ENCODE results near the gene PDE4D. TPM values are rescaled to one million over a fixed set of nuclear protein-coding genes. Genes with fewer than 3 reads are reported as not detected.

PDE4D gene
- total and polyA plus RNA-seq, 8 donors: 1.5 to 7.1 (median 3.1) TPM

GRCh38 chr5:59299006-59299405 lies 594.5 kb downstream of the PDE4D start:
- peaks cover 0 to 8% (median 0%) of the 10 kb centered on the region in 3 donors for H3K4me1 ChIP-seq
- FAIRE-seq: no peak
- intact Hi-C loops (cut with DNase I): no loop called here
- no peaks in the 10 kb centered on the region for H3K9me3 ChIP-seq
- no peak overlapping the region for H3K27ac ChIP-seq
- TF ChIP-seq, protein P1, sequence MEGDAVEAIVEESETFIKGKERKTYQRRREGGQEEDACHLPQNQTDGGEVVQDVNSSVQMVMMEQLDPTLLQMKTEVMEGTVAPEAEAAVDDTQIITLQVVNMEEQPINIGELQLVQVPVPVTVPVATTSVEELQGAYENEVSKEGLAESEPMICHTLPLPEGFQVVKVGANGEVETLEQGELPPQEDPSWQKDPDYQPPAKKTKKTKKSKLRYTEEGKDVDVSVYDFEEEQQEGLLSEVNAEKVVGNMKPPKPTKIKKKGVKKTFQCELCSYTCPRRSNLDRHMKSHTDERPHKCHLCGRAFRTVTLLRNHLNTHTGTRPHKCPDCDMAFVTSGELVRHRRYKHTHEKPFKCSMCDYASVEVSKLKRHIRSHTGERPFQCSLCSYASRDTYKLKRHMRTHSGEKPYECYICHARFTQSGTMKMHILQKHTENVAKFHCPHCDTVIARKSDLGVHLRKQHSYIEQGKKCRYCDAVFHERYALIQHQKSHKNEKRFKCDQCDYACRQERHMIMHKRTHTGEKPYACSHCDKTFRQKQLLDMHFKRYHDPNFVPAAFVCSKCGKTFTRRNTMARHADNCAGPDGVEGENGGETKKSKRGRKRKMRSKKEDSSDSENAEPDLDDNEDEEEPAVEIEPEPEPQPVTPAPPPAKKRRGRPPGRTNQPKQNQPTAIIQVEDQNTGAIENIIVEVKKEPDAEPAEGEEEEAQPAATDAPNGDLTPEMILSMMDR (IDR thresholded peaks at IDR 0.05): no peak
- WGBS, 2 donors: 81 to 85% methylated on average over 3 of the region's 3 CpGs
- no peaks in the 10 kb centered on the region for H3K27me3 ChIP-seq
- no peak overlapping the region for H3K4me3 ChIP-seq
- no peaks in the 10 kb centered on the region for H3K36me3 ChIP-seq
- no peak for DNase-seq
- ATAC-seq: no peak

DNA sequence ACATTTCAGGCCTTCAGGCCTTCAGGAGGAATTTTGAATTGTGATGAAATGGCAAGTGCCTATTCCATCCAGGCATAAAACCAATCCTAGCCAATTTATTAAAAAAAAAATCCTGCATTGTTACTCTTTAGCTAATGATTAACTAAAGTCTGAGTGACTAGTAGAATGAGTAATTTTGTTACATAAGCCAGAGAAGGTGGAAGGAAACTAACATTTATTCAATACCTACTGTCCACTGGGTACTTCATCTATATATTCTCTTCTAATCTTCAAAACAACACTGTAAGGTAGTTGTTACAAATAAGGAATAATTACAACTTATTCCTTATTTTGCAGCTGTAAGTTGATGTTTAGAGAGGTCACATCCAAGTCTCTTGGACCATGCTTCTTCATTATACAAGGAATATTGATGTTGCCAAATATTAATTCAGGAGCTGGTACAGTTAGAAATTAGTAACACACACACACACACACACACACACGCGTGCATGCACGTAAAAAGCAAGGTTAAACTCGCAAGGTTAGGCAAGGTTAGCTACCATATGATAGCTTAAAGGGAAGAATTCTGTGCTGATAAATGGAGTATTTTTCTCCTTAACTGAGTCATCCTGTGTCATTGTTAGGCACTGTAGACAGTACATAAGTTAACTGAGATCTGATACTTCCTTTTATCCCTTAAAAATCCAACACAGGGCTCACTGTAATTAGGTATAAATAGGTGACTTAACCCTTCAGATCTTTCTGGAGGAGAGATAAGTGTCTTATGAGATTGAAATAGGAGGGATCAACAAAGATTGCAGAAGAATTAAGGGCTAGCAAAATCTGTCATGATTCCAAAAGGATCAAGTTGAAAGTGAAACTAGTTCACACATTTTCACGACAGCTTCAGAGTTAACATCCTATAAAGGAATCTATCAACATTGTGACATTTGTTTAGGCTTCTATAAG lies 596.9 kb downstream of the PDE4D start:
- peak; percentile 89 to 93 (median 90) for ATAC-seq
- Histone ChIP-seq H3K9me3 (no peaks in the 10 kb centered on the region), H3K36me3 (no peaks in the 10 kb centered on the region), H3K27ac (peak overlapping the region in 3 of 4 donors; percentile 53 to 72 (median 68)), H3K27me3 (no peaks in the 10 kb centered on the region), H3K4me3 (peak overlapping the region in 1 of 4 donors; percentile 28), H3K4me1 (peaks cover 0 to 8% (median 0%) of the 10 kb centered on the region in 3 donors)
- TF ChIP-seq, protein P1 (IDR thresholded peaks at IDR 0.05): no peak
- 3 to 16% methylated on average over 5 of the region's 5 CpGs for WGBS, 2 donors
- FAIRE-seq: peak; percentile 87
- no peak for DNase-seq
- intact Hi-C loops (cut with DNase I): no loop called here

- Histone ChIP-seq H3K9me3 (no peaks in the 10 kb centered on the region), H3K27me3 (no peaks in the 10 kb centered on the region), H3K4me1 (peaks cover 0 to 8% (median 0%) of the 10 kb centered on the region in 3 donors), H3K4me3 (no peak overlapping the region), H3K27ac (no peak overlapping the region), H3K36me3 (no peaks in the 10 kb centered on the region)
- 79 to 82% methylated on average over 4 of the region's 4 CpGs for WGBS, 2 donors
- DNase-seq: no peak
- ATAC-seq: no peak
- intact Hi-C loops (cut with DNase I): no loop called here
- no peak for FAIRE-seq
- TF ChIP-seq, protein P1 (IDR thresholded peaks at IDR 0.05): no peak
Measured at GRCh38 chr5:59293700-59294099, 599.8 kb downstream of the PDE4D start.

GRCh38 chr5:59291941-59292340 lies 601.6 kb downstream of the PDE4D start:
- no peaks in the 10 kb centered on the region for H3K27me3 ChIP-seq
- no peaks in the 10 kb centered on the region for H3K36me3 ChIP-seq
- intact Hi-C loops (cut with DNase I): no loop called here
- no peak overlapping the region for H3K27ac ChIP-seq
- H3K4me1 ChIP-seq: peaks cover 0 to 8% (median 0%) of the 10 kb centered on the region in 3 donors
- no peak for ATAC-seq
- no peak for FAIRE-seq
- DNase-seq: no peak
- no peak overlapping the region for H3K4me3 ChIP-seq
- H3K9me3 ChIP-seq: no peaks in the 10 kb centered on the region
- TF ChIP-seq, protein P1 (IDR thresholded peaks at IDR 0.05): no peak

- ATAC-seq (no peak), DNase-seq (no peak), FAIRE-seq (no peak)
- no peaks in the 10 kb centered on the region for H3K9me3 ChIP-seq
- no peaks in the 10 kb centered on the region for H3K36me3 ChIP-seq
- intact Hi-C loops (cut with DNase I): no loop called here
- H3K4me3 ChIP-seq: no peak overlapping the region
- WGBS, 2 donors: 75 to 82% methylated on average over 2 of the region's 2 CpGs
- H3K27ac ChIP-seq: no peak overlapping the region
- TF ChIP-seq, protein P1 (IDR thresholded peaks at IDR 0.05): no peak
- H3K4me1 ChIP-seq: no peaks in the 10 kb centered on the region
- H3K27me3 ChIP-seq: no peaks in the 10 kb centered on the region
Measured at GRCh38 chr5:59287884-59288283, 605.6 kb downstream of the PDE4D start.

Data from pancreas (tissue), 10 donors.